ENCODE data around the gene LGALS13. TPM values are rescaled to one million over a fixed set of nuclear protein-coding genes. Genes with fewer than 3 reads are reported as not detected.

Gene LGALS13
- total and polyA plus RNA-seq, 2 of the 8 experiments (the other 6 are each of a cell fraction or from before 2014, with no cell fraction given), result not detected

- H2BK120ac ChIP-seq (replicated peaks; ENCODE audit: low read depth, low read length), result no peak overlapping the region
- H4K91ac ChIP-seq (replicated peaks; ENCODE audit: insufficient read length, low read length), result no peak overlapping the region
- H2BK20ac ChIP-seq (ENCODE audit: low read length), result 0 out of 2 replicates have a peak overlapping the region, but pooled peaks have one; percentile 63
- H2BK5ac ChIP-seq (ENCODE audit: low read depth, low read length), result peak overlapping the region; percentile 85
- H2AFZ ChIP-seq (ENCODE audit: low read length), result peak overlapping the region; percentile 10; the same call in 1 of the 2 replicates
- H3K79me1 ChIP-seq (ENCODE audit: low read depth, low read length), result no peaks in the 10 kb centered on the region
- no peak overlapping the region for H3K56ac ChIP-seq (replicated peaks; ENCODE audit: insufficient read length, low read depth, low read length)
- DNase-seq (ENCODE audit: low read depth in 1 of 2, low spot score in 2 of 2), result no peak
- H2BK12ac ChIP-seq (ENCODE audit: low read depth, low read length), result peak overlapping the region; percentile 88; the same call in 1 of the 2 replicates
- CTCF ChIA-PET (ENCODE audit: partially characterized antibody), result no interaction called here
- H2AK5ac ChIP-seq (ENCODE audit: low read depth, low read length), result no peak overlapping the region
- H4K5ac ChIP-seq (ENCODE audit: insufficient read length, low read depth, low read length), result no peak overlapping the region
- no peak overlapping the region for H3K4me2 ChIP-seq (ENCODE audit: insufficient read depth in 1 of 2, low read depth in 2 of 2, low read length in 2 of 2)
- no peaks in the 10 kb centered on the region for H4K20me1 ChIP-seq (replicated peaks in 1 of 2; ENCODE audit: control insufficient read depth in 1 of 2, insufficient read depth in 2 of 2, low read length in 2 of 2)
- H2BK15ac ChIP-seq (ENCODE audit: low read length), result no peak overlapping the region
- H3K9ac ChIP-seq (replicated peaks in 1 of 4; ENCODE audit: extremely low read depth in 1 of 4, low read depth in 3 of 4, low read length in 3 of 4), result no peak overlapping the region
- H4K8ac ChIP-seq (ENCODE audit: extremely low read depth, insufficient read depth, low read length), result no peak overlapping the region
- no peak overlapping the region for H3K23ac ChIP-seq (ENCODE audit: insufficient read length)
- 92% methylated on average over 4 of the region's 4 CpGs; no CpG with 5 or more reads in 1 of the 2 experiments for WGBS, 2 experiments (ENCODE audit: extremely low coverage in 1 of 2, insufficient coverage in 1 of 2, insufficient read length in 1 of 2, insufficient replicate concordance in 2 of 2, low coverage in 1 of 2, low lambda C conversion rate in 2 of 2, missing lambda C conversion rate in 1 of 2)
- H3K4ac ChIP-seq (replicated peaks; ENCODE audit: insufficient read length, low read depth, low read length), result no peak overlapping the region
- H3K4me1 ChIP-seq (replicated peaks in 1 of 4; ENCODE audit: control insufficient read depth in 3 of 4, insufficient read depth in 4 of 4, low read length in 3 of 4), result peaks cover 0 to 2% (median 0%) of the 10 kb centered on the region in 4 experiments; a peak in 1 of 7 replicates
- no peak overlapping the region for H3K4me3 ChIP-seq (ENCODE audit: extremely low read depth in 1 of 4, insufficient read depth in 2 of 4, low read depth in 3 of 4, low read length in 4 of 4)
- H3K14ac ChIP-seq (ENCODE audit: insufficient read length), result no peak overlapping the region
- H3K18ac ChIP-seq (ENCODE audit: extremely low read depth, low read length), result no peak overlapping the region
- no peaks in the 10 kb centered on the region for H3K36me3 ChIP-seq (ENCODE audit: control insufficient read depth in 2 of 4, insufficient read depth in 4 of 4, low read length in 3 of 4)
- H3K79me2 ChIP-seq (ENCODE audit: control insufficient read depth in 1 of 2, insufficient read depth in 2 of 2, low read length in 2 of 2), result no peaks in the 10 kb centered on the region
- POLR2A ChIA-PET (ENCODE audit: partially characterized antibody), result no interaction called here
- no peaks in the 10 kb centered on the region for H3K27me3 ChIP-seq (replicated peaks in 1 of 4; ENCODE audit: control insufficient read depth in 3 of 4, extremely low read depth in 1 of 4, insufficient read depth in 3 of 4, low read length in 3 of 4)
- H3K9me3 ChIP-seq (ENCODE audit: insufficient read depth in 2 of 2, low read depth in 1 of 2, low read length in 1 of 2), result no peaks in the 10 kb centered on the region
- no peaks in the 10 kb centered on the region for H3K23me2 ChIP-seq (ENCODE audit: low read depth, low read length)
- no peak for FAIRE-seq
- H3K27ac ChIP-seq (ENCODE audit: low read depth, low read length), result no peak overlapping the region
- no peak for TF ChIP-seq CEBPB (IDR thresholded peaks at IDR 0.05; ENCODE audit: low read depth, low read length)
- no peak for TF ChIP-seq CBX5 (IDR thresholded peaks at IDR 0.05; ENCODE audit: low read depth, low read length)
- TF ChIP-seq SP2 (IDR thresholded peaks at IDR 0.05; ENCODE audit: low read length), result no peak
- no peak for TF ChIP-seq HDAC6 (IDR thresholded peaks at IDR 0.05; ENCODE audit: low read depth, low read length)
- TF ChIP-seq CTBP2 (IDR thresholded peaks at IDR 0.05; ENCODE audit: borderline replicate concordance, insufficient read depth, insufficient read length, low read length), result no peak
- TF ChIP-seq E2F6 (IDR thresholded peaks at IDR 0.05), result no peak
- no peak for TF ChIP-seq SUZ12 (IDR thresholded peaks at IDR 0.05; ENCODE audit: low read length)
- no peak for TF ChIP-seq TAF1 (IDR thresholded peaks at IDR 0.05; ENCODE audit: low read depth, low read length)
- TF ChIP-seq CTCF (IDR thresholded peaks at IDR 0.05; ENCODE audit: control extremely low read depth in 1 of 3, insufficient read depth in 1 of 3, low read depth in 1 of 3, low read length in 3 of 3), result no peak
- no peak for TF ChIP-seq TBP (IDR thresholded peaks at IDR 0.05; ENCODE audit: low read depth, low read length)
- TF ChIP-seq EZH2 (IDR thresholded peaks at IDR 0.05; ENCODE audit: low read depth, low read length, severe bottlenecking), result no peak
- TF ChIP-seq SP1 (IDR thresholded peaks at IDR 0.05; ENCODE audit: low read depth, low read length), result no peak
Observed at GRCh38 chr19:39631178-39631577, 28.9 kb downstream of the LGALS13 start.

Measured in H1 (cell line).